NCI-H446 treated with DMSO at 0.1 percent for 48 hours (cell line): ENCODE data around the gene WDR46.

Experiments used
- DNase-seq: peaks from one replicate; lab custom pipeline; 2025; lab: John Stamatoyannopoulos, UW

The WDR46 gene

DNA sequence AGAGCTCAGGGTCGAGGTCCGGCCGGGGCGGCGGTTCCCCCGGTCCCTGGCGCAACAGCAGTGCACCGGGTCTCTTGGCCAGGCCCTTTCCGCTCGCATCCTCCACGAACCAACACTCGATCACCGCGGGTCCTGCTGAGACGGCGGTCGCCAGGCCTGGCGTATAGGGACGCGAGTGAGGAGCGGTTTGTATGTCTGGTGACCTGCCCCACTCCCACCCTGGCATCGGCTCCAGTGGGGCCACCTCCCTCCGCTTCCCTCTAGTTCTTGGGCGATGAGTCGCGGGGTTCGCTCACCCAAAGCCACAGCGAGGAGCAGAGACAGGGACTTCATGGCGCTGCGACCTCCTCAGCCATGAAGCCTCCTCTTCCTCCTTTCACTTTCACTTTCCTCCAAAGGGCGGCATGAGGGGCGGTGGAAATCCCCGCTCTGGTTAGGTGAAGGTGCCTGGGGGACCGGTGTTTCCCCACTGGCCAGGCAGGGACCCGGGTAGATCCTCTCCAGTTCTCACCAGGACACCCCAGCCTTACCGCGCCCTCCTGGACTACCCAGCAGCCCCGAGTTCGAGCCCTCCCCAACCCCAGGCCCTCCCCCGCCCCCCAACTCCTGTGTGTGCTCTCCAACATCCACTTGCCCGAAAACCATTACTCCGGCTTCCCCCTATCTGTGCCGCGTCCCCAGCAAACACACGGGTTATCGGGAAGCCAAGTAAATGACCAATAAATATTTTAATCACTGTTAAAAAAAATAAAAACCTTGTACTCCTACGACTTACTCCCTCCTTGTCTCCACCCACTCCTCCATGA is 24.9 kb upstream of the WDR46 start, which contains the start of gene TAPBP:
Gene TAPBP (minus strand): TSS at position 370 of the 806 bp plus-strand sequence. CDS start 37 bp downstream, at position 333.
- DNase-seq: no peak

DNA sequence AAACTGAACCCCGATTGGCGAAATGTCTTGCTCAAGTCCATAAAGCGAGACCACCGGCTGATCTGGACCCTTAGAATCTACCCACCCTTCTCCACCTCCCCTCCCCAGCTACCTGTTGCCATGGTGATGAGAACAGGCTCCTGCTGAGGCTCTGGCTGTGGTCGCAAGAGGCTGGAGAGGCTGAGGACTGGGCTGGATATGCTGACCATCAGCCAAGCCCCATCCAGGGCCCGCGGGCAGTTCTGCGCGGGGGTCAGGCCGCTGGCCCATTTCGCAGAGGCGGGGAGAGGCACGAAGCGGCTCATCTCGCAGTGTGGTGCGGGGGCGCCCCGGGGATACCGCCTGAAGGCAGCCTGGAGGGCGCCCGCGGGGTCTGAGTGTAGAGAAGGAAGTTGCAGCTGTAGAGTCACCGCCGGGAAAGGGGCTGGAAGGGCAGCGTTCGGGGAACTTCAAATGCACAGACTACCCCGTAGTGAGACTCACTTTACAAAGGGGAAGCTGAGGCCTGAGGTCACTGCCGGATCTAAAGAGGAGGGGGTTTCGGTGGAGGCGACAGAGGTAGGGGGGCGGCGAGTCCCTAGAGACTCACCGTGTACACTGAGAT is 24.2 kb upstream of the WDR46 start:
- no peak for DNase-seq

DNA sequence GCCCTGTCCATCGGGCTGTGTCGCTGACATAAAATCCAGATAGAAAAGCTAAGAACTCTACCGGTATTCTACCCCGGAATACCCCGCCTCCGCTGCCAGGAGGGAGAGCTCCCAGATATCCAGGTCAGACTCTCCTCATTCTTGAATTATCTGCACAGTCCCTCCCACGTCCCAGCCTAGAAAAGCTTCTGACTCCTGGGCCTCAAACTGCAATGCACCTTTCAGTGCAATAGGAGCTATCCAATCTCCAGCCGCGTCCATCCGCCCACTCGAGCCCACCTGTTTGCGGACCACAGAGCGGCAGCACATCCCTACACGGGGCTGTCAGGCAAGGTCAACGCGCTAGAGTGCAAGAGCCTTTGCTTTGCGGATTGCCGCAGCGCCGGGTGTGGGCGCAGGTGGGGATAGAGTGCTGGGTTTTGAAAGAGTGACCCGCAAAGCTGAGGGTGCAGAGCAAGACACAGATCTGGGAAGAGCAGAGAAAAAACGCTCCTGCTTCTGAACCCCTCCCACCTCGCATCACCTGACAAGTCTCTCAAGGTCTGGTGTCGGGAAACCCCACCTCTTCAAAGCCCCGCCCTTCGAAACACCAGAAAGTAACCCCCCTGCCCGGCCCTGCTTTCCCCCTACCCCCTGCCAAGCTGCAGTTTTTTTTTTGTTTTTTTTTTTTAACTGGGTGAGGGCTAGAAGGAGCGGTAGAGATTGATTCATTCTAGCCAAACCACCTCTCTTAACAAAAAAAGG is 23.5 kb upstream of the WDR46 start:
- no peak for DNase-seq

DNA sequence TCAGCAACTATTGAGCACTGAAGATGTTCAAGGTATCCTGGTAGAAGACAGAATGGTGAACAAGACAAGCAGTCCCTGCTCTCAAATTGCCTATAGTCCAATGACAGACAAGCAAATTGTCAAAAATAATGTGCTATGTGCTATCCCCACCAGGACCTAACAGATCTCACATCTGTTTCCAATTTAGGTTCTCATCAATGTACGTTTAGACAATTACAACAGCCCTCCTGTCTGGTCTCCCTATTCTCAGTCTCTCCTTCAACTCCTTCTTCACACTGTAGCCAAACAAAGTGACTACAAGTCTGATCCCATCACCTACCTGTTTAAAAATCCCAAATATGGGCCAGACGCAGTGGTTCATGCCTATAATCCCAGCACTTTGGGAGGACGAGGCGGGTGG is 17.3 kb upstream of the WDR46 start:
- DNase-seq: no peak

DNA sequence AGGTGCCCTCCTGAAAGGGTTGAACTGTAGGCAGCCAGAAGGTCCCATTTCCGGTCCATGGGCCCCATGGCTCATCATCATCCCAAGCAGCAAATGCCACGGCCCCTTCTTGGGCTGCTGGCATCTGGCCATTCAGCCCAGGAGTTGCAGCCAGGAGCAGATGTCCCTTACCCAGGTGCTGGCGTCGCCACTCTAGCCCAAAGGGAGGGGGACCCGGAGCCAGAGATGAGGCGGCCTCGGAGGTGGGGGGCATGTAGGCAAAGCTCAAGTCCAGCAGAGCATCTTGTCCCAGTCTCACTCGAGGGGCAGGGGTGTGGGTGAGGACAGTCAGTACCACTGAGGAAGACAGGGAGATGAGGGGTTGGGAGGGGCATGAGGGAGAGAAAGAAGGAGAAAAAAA is 16.0 kb upstream of the WDR46 start:
- DNase-seq: no peak

DNA sequence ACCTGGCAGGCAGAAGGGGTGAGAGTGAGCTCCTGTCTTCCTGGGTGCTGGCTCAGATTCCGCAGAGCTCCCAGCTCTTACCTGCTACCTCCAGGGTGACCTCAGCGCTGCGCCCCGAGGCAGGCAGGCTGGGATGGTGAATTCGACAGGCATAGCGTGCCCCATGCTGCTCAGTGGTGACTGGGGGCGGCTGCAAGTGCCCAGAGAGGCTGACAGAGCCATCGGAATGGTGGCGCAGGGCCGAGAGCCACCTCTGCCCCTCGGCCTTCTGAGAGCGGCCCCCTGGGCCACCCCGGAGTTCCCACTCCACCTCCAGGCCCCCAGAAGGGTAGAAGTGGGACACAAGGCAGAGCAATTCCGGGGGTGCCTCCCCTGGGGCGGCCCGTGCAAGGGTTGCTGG is 15.2 kb upstream of the WDR46 start:
- no peak for DNase-seq

DNA sequence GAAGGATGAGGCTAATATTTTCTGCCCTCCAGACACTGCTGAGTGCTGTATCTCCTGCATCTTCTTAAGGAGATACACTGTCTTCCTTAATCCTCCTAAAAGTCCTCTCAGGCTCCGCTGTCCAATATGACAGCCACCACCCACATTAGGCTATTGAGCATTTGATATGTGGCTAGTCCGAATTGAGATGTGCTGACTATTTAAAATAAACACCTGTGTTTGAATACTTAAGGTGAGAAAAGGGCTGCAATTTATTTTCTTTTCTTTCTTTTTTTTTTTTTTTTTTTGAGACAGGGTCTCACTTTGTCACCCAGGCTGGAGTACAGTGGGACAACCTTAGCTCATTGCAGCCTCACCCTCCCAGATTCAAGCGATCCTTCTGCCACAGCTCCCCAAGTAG is 12.8 kb upstream of the WDR46 start:
- no peak for DNase-seq

DNA sequence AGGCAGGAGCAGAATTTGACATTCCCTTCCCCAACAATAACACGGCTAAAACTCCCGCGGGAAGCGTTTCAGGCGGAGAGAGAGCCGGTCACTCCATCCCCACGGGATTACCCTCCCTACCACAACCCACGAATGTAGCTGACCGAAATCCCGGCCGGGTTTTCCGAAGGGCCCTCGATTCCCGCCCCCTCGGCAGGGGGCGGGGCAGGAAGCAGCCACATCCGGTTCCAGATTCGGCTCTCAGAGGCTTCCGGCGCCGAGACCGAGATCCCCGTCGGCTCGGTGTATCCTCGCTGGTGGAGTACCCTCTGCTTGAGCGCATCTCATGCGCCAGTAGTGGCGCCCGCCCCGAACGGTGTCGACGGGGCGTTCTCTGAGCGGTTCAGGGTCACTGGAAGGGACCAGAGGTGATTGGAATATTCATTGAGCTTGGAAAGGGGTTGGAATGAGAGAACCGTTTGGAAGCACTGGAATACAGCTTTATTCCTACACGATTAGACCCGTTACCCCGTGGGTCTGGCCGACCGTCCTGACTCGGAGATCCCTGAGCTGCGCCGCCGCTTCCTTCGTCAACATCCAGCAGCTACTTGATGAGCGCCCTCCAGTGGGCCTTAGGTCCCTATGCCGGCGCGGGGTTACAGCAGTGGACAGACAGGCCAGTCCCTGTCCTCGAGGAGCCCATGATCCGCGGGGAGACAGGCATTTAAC is 10.4 kb upstream of the WDR46 start:
- peak; percentile 86 for DNase-seq

DNA sequence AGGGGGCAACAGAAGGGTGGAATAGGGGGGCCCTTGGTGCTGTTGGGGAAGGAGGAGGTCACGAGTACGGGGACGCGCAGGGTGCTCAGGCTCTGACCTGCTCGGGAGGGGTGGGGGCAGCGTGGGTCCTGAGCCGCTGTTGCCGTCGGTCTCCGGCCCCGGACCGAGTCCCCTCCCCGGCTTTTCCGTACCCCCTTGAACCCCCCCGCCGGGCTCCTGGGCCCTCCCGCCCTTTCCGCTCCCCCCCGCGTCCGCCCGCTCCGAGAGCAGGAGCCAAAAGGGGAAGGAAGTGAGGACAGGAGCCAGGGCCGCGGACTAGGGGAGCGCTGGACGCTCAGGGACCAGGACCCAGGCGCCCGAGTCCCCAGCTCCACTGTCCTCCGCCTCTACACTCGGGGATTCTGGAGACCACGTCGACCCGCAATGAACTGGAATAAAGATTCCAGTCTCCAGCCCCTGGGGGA is 9.8 kb upstream of the WDR46 start, which contains the start of gene RGL2:
Gene RGL2 (minus strand): TSS at position 170 of the 464 bp plus-strand sequence. CDS start 332 bp downstream, outside the sequence.
- DNase-seq: no peak

DNA sequence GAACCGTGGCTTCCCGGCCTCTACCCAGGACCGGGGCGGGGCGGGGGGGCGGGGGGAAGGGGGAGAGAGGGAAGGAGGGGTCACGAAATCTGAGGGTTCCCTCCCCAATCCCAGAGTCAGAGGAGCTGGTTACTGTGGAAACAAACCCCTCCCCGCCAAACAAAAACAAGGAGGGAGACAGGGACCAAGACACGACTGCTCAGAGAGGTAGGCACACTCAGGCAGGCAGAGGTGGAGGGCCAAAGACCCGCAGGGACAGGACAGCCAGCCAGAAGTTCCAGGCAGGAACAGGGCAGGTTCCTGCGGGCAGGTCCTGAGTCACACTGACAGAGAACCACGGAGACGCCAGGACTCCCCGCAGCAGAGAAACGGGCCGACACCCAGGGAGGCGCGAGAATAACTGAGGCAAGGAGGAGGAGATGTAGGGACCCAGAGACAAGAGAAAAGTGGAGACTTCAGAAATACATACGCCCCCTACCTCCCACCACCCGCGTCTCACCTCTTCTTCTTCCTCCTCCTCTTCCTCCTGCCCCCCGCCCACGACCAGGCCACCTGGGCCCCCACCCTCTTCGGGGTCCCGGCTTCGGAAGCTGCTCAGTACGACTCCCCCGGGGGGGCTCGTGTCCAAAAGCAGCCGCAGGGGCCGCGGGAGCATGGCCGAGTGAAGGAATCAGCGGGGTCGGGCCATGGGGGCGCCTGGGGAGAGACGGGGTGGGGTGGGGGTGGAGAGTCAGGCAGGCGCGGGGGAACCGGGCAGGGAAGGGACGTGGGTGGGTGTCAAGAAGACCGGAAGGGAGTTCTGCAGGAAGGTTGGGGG is 9.1 kb upstream of the WDR46 start:
- DNase-seq: no peak

DNA sequence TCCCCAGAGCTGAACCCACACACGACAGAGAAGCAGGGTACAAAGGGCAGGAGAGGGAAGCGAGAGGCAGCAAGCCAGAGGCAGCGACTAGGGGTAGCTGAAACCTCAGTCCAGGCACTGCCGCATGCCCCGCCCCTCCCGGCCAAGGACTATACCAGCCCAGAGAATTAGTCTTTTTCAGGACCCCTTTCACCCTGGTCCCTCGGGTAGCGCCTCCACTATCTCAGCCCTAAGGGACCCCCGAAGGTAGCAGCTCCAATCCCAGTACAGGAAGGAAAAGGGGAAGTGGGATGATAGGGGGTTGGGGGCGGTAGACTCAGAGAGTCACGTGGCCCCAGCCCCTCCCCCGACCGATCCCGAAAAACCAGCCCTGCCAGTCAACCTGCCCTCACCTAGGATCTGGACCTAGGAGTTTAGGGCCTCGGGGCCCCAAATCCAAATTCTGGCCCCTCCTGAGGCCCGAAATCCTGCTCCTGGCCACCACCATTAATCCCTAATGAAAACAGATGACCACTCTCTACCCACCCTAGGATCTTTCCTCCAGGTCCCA is 8.4 kb upstream of the WDR46 start:
- no peak for DNase-seq

DNA sequence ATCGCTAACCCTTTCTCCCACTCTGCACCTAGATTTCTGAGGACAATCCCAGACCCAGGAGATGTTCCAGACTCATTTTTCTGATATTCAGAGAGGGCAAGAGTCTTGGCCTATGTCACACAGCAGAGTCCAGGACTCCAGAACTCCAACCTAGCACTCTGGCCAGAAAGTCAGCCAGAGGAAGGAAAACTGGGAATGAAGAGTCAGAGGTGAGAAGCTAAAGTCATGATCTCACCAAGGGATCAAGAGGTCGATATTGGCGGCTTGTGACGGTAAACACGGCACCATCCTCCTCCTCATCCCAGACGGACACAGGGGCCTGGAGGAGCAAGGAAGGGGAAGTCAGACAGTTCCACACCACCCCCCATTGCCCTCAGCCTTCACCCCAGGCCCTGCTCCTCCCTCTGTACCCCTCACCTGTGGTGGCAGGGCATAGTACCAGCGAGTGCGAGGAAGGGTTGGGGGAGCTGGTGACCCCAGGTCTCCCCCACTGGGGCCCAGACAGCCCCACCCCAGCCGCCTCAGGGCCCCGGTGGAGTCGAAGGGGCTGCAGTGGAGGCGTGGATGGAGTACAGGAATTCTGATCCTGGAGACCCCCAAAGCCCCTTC is 7.9 kb upstream of the WDR46 start:
- DNase-seq: no peak

DNA sequence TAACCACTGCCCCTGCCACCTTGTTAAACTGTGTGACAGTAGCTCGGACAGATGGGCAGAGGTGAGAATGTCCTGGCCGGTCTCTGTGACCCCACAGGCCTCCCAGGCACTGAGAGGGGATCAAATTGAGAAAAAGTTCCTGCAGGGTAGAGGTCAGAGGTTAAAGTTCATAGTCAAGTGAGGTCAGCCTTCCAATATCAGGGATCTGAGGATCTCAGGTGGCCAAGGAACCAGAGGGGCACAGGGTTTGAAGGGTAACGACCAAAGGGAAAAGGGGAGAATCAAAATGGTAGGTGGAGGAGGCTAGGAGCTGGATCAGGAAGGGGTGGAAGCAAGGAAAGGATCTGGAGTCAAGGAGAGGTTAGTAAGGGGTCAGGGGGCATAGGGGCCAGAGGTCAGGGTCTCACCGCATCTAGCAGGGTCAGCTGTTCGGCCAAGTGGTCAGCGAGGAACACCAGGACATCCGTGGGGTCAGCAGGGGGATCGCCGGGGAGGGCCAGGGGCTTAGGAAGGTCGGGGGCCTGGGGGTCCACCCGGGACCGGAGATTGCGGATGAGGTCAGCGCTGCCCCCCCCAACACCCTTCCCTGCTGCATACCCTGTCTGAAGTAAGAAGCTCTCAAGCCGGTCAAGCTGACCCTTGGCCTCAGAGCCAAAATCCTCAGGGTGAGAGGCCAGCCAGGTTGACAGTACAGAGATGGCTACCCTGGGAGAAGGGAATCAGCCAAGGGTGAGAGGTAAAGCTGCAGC is 6.8 kb upstream of the WDR46 start:
- no peak for DNase-seq

DNA sequence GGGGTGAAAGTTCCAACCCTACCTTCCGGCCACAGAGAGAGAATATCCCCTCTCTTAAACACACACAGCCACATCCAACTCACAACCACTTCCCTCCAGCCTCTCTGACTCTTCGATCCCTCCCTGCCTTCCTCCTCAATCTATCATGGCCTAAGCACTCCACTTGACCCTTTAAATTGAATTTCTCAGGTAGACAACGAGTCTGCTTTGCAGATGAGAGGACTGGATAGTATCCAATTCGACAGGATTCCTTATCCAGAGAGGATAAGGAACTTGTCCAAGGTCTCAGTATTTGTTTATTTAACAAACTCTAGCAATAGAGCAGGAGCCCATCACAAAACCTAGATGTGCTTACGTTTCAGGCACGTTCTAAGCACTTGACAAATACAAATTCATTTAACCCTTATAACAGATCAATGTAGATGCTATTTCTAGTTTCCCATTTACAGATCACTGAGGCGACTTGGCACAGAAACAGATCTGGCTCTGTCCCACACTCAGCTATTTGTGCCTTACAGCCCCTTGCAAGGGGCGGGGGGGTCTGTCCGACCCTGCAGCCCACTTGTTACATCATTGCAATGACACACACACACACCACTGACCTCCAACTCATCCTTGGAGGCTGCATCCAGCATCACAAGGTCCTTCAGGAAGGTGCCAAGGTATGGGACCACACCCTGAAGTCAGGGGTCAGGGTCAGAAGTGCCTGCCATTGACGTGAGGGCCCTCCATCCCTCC is 5.2 kb upstream of the WDR46 start:
- no peak for DNase-seq

DNA sequence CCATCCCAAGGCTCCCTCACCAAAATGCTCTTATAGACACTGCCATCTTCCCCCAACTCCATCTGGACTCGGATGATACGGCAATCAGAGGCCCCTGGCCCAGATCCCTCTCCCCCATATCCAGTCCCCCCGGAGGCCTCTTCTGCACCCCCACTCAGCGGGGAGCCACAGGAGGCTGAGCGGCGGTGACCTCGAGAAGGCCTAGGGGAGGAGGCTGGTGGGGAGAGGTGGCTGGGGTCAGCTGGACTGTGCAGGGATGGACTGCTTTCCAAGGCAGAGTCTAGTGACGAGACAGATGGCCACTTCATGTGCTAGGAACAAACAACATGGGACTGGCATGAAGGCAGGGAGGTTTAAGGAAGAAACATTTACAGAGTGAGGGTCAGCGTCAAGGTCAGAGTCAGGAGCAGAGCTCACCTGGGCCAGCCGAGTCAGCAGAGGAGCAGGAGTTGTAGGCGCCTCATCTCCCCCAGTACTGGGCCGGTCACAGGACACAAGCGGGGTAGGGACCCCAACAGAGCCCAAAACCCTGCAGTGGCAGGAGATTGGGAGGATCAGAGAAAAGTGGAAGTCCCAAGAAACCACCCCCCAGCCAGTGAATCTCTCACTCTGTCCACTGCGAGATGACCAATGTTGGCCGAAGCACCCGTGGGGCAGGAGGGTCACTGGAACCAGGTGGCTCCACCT is 4.1 kb upstream of the WDR46 start:
- no peak for DNase-seq

DNA sequence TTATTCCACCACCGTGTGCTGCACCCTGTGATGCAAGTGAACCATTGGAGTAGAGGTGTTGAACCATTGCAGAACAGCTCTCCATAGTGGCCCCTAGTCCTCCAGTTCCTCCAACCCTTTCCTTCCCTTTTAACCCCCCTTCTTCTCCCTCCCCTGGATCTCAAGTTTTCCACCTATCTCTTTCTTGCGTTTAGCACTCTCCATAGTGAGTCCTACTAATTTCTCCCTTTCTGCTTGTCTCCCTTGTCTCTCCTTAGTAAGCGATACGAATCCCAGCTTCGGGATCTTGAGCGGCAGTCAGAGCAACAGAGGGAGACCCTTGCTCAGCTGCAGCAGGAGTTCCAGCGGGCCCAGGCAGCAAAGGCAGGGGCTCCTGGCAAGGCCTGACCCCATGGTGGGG is 1.4 kb upstream of the WDR46 start:
- DNase-seq: no peak

DNA sequence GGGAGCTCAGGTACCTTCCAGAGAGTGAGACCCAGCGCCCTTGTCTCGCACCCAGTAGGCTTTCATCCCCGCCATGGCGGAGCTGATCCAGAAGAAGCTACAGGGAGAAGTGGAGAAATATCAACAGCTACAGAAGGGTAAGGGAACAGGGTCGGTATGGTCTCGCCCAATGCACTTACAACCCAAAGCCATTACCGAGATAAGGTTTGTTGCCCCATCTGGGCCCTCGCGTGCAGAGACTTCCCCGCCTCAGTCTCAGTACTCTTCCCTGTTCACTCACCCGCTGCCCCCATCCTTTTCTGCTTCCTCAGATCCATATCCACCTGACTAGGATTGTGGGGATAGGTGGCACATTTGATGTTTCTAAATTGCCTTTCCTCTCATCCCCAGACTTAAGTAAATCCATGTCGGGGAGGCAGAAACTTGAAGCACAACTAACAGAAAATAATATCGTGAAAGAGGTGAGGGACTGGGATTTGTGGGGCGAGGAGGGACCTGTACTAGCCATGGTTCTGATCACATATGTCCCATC is 811 bp upstream of the WDR46 start:
- DNase-seq: no peak
